Spinal cord (tissue), 10 donors: ENCODE data around the gene SPTBN4. TPM values are rescaled to one million over a fixed set of nuclear protein-coding genes. Genes with fewer than 3 reads are reported as not detected.
"Not testable (repeated sequence)": the region's sequence is repeated elsewhere in the genome, so short reads cannot be mapped to it uniquely, and the experiment has no call there.

Experiments
- DNase-seq, 6 donors: peaks; one replicate each; pipeline versions ENCODE4 v3.0.0 to v3.0.0-alpha.2; 2013 to 2015; ENCODE audit warnings: low spot score in 6 of 6, low read depth in 4 of 6
- H3K27ac ChIP-seq: one replicate; pipeline ENCODE4 v1.5.1; 2013; ENCODE audit warnings: low read depth, low read length, control low read depth
- H3K27me3 ChIP-seq: one replicate; pipeline ENCODE4 v1.6.1; 2013; ENCODE audit warnings: low read length; ENCODE audit not compliant: control insufficient read depth, insufficient read depth
- H3K36me3 ChIP-seq: one replicate; pipeline ENCODE4 v1.6.1; 2013; ENCODE audit warnings: low read length; ENCODE audit not compliant: control insufficient read depth, insufficient read depth
- H3K4me1 ChIP-seq: one replicate; pipeline ENCODE4 v1.6.1; 2013; ENCODE audit warnings: low read length; ENCODE audit not compliant: control insufficient read depth, insufficient read depth
- H3K4me3 ChIP-seq: one replicate; pipeline ENCODE4 v1.5.1; 2013; ENCODE audit warnings: low read depth, low read length, control low read depth
- H3K9me3 ChIP-seq: one replicate; pipeline ENCODE4 v1.6.1; 2013; ENCODE audit warnings: low read length; ENCODE audit not compliant: control insufficient read depth, insufficient read depth
- WGBS: methylation state at CpG from one replicate; pipeline ENCODE4 v1.1.5; 2013; ENCODE audit warnings: missing lambda C conversion rate; ENCODE audit not compliant: insufficient coverage; 5-methylcytosine and 5-hydroxymethylcytosine counted together
- polyA plus RNA-seq, 2 donors: library from polyadenylated mRNA; unstranded; fragments of 120-200 nt; gene quantifications; one replicate each; pipeline ENCODE4 v1.2.1, GENCODE V29; 2013; ENCODE audit not compliant: insufficient read length in 2 of 2
- total RNA-seq, 2 donors: library from RNA; depleted of rRNA in 1 of 2; stranded (reverse); fragments of 120-200 nt in 1 of 2; fragments of >200 nt in 1 of 2; gene quantifications; one replicate each; pipeline versions ENCODE4 v1.2.3 to v1.2.4, GENCODE V29; 2013 to 2014
- donor health status: healthy.

The SPTBN4 gene
- total and polyA plus RNA-seq, 4 donors, result 13.9 to 43.8 (median 28.1) TPM

DNA sequence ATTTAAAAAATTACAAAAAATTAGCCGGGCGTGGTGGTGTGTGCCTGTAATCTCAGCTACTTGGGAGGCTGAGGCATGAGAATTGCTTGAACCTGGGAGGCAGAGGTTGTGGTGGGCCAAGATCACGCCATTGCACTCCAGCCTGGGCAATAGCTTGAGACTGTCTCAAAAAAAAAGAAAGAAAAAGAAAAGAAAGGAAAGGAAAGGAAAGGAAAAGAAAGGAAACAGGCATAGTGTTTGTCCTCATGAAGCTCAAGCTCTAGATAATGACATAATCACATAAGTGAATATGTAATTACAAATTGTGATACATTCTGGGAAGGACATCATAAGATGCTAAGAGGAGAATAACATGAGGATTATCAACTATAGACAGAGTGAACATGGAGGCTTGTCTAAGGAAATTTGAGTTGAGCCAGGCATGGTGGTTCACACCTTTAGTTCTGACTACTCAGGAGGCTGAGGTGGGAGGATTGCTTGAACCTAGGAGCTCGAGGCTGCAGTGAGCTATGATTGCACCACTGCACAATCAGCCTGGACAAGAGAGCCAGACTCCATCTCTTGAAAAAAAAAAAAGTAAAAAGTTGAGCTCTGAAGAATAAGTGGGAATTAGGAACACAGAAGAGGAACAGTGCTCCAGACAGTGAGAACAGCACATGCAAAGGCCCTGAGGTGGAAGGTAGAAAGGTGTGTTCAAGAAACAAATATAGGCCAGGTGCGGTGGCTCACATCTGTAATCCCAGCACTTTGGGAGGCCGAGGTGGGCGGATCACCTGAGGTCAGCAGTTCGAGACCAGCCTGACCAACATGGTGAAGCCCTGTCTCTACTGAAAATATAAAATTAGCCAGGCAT lies 34.1 kb downstream of the SPTBN4 start:
- H3K9me3 ChIP-seq, H3K4me1 ChIP-seq, H3K4me3 ChIP-seq, H3K27ac ChIP-seq, H3K27me3 ChIP-seq, DNase-seq: not testable (repeated sequence)
- 90% methylated on average over 5 of the region's 8 CpGs for WGBS
- H3K36me3 ChIP-seq, result peaks cover 58% of the 10 kb centered on the region

DNA sequence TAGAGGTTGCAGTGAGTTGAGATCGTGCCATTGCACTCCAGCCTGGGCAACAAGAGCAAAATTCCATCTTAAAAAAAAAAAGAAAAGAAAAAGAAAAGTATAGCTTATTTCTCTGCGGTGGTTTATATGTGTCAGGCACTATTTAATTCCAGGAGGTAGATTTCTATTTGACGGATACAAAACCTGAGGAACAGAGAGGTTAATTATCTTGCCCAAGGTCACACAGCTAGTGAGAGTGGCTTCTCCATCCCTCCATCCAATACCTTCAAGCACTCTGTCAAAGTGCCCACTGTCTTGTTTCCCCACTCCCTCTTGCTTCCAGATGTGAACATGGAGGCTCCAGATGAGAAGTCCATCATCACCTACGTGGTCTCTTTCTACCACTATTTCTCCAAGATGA lies 34.8 kb downstream of the SPTBN4 start:
- H3K4me3 ChIP-seq, result no peak overlapping the region
- H3K27me3 ChIP-seq, result no peaks in the 10 kb centered on the region
- H3K9me3 ChIP-seq, result no peaks in the 10 kb centered on the region
- H3K36me3 ChIP-seq, result peaks cover 62% of the 10 kb centered on the region
- H3K4me1 ChIP-seq, result no peaks in the 10 kb centered on the region
- no peak overlapping the region for H3K27ac ChIP-seq
- no peak for DNase-seq
- WGBS, result no CpG with 5 or more reads among the region's 4 CpGs

DNA sequence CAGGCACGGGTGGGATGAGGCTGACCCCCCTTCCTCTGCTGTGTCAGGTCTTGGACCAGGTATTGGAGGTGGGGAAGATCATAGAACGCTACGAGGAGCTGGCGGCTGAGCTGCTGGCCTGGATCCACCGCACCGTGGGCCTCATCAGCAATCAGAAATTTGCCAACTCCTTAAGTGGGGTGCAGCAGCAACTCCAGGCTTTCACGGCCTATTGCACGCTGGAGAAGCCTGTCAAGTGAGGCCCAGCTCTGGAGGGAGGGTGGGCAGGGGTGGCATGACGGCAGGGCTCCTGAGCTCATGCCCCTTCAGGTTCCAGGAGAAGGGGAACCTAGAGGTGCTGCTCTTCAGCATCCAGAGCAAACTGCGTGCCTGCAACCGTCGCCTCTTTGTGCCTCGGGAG lies 35.3 kb downstream of the SPTBN4 start:
- no peaks in the 10 kb centered on the region for H3K27me3 ChIP-seq
- DNase-seq, result no peak
- no peak overlapping the region for H3K4me3 ChIP-seq
- no peaks in the 10 kb centered on the region for H3K4me1 ChIP-seq
- no peak overlapping the region for H3K27ac ChIP-seq
- 69% methylated on average over 8 of the region's 13 CpGs for WGBS
- no peaks in the 10 kb centered on the region for H3K9me3 ChIP-seq
- peaks cover 58% of the 10 kb centered on the region for H3K36me3 ChIP-seq

DNA sequence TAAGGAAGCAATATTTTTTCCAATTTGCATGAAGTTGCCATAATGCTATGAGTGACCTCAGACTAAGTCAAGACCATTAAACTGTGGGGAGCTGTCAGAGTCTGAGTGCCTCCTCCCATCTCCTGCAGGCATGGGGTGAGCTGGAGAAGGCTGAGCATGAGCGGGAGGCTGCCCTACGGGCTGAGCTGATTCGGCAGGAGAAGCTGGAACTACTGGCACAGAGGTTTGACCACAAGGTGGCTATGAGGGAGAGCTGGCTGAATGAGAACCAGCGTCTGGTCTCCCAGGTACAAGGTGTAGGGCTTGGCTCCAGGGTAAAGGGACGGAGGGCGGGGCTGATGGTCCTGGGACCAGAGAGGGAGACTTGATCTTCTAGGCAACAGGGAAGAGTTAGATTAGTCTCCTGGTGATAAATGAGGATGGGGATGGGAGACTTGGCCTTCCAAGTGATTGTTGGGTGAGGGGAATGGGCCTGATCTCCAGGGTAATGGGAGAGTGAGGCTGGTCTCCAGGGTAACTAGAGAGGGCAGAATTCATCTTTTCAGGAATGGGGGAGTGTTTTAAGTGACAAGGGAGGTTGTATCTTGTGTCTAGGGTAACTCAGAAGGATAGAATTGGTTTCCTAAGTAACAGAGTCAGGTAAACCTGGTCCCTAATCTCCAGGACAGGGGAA lies 36.0 kb downstream of the SPTBN4 start:
- no peaks in the 10 kb centered on the region for H3K4me1 ChIP-seq
- H3K4me3 ChIP-seq, result no peak overlapping the region
- H3K36me3 ChIP-seq, result peaks cover 57% of the 10 kb centered on the region
- WGBS, result 48% methylated on average over 6 of the region's 6 CpGs
- DNase-seq, result peak in 1 of 6 donors; percentile 23
- no peak overlapping the region for H3K27ac ChIP-seq
- no peaks in the 10 kb centered on the region for H3K9me3 ChIP-seq
- H3K27me3 ChIP-seq, result no peaks in the 10 kb centered on the region

DNA sequence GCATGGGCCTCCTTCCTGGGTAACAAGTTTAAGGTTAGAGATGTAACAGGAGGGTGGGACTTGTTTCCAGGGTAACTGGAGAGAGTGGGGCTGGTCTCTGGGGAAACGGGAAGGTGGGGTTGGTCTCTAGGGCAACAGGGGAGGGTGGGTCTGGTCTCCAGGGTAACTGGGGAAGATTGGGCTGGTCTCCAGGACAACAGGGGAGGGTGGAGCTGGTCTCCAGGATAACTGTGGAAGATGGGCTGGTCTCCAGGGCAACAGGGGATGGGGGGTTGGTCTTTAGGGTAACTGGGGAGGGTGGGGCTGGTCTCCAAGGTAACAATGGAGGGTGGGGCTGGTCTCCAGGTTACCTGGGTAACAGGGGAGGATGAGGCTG lies 36.5 kb downstream of the SPTBN4 start:
- DNase-seq, result peak in 3 of 6 donors; percentile 11 to 77 (median 47)
- Histone ChIP-seq H3K4me1 (no peaks in the 10 kb centered on the region), H3K36me3 (peaks cover 58% of the 10 kb centered on the region), H3K27me3 (no peaks in the 10 kb centered on the region), H3K9me3 (no peaks in the 10 kb centered on the region), H3K4me3 (no peak overlapping the region), H3K27ac (no peak overlapping the region)
- 5% methylated on average over 1 of the region's 1 CpG for WGBS

DNA sequence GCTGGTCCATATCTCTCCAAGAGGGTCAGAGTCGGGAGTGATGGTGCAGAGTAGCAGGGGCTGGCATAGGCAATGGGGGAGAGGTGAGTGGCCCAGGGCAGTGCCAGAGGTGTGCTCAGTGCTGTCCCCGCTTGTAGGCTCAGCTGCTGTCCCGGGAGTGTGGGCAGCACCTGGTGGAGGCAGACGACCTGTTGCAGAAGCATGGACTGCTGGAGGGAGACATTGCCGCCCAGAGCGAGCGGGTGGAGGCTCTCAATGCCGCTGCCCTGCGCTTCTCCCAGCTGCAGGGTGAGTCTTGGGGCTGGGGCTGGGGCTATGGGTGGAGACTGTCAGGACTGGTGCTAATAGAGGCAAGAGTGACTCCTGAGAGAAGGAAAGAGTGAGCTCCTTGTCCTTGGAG lies 39.3 kb downstream of the SPTBN4 start:
- Histone ChIP-seq H3K9me3 (no peaks in the 10 kb centered on the region), H3K4me3 (no peak overlapping the region)

DNA sequence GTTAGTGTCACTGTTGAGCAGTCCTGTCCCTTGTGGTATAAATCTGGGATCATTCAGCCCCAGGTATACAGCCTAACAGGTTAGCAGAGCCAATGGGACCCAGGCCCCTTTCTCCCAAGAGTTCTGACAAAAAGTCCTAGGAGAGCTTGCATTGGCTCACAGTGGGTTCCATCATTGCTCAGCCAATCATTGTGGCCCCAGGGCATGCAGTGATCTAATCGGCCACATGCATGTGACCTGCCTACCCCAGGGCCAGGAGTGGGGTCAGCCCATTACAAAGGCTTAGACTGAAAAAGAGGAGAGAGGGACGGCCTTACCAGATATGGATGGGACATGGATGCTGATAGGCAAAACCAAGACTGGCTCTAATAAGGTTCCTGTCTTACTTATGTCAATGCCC lies 41.1 kb downstream of the SPTBN4 start:
- Histone ChIP-seq H3K27me3 (peaks cover 5% of the 10 kb centered on the region), H3K4me1 (peaks cover 3% of the 10 kb centered on the region), H3K27ac (no peak overlapping the region), H3K9me3 (no peaks in the 10 kb centered on the region), H3K4me3 (no peak overlapping the region), H3K36me3 (peaks cover 54% of the 10 kb centered on the region)
- WGBS, result 43% methylated on average over 1 of the region's 2 CpGs
- DNase-seq, result no peak

More for the DNA sequence above, 39.3 kb downstream of the SPTBN4 start:
- 75% methylated on average over 9 of the region's 9 CpGs for WGBS
- Histone ChIP-seq H3K27me3 (no peaks in the 10 kb centered on the region), H3K4me1 (no peaks in the 10 kb centered on the region), H3K36me3 (peaks cover 63% of the 10 kb centered on the region), H3K27ac (no peak overlapping the region)
- DNase-seq, result no peak

DNA sequence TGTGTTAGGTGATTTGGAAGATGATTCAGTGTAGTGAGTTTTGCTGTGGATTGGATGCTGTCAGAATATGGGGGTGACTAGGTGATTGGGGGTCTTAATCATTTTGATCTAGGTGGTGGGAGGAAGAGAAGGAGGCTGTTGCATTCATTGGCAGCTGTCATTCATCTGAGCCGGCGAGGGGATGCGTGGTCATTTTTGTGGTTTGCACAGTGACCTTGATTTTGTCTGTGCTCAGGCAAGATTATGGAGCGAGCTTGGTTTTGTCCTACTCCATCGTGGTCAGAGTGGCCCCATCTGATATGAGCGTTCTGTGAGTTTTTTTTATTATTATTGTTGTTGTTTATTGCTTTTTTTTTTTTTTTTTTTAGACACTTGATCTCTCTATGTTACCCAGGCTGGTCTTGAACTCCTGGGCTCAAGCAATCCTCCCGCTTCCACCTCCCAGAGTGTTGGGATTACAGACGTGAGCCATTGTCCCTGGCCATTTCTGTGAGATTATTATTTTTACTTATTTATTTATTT lies 42.0 kb downstream of the SPTBN4 start:
- no peak overlapping the region for H3K27ac ChIP-seq
- H3K4me1 ChIP-seq, result peaks cover 3% of the 10 kb centered on the region
- H3K9me3 ChIP-seq, result no peaks in the 10 kb centered on the region
- 97% methylated on average over 3 of the region's 8 CpGs for WGBS
- H3K27me3 ChIP-seq, result peaks cover 8% of the 10 kb centered on the region
- H3K36me3 ChIP-seq, result peaks cover 56% of the 10 kb centered on the region
- DNase-seq, result no peak
- no peak overlapping the region for H3K4me3 ChIP-seq

DNA sequence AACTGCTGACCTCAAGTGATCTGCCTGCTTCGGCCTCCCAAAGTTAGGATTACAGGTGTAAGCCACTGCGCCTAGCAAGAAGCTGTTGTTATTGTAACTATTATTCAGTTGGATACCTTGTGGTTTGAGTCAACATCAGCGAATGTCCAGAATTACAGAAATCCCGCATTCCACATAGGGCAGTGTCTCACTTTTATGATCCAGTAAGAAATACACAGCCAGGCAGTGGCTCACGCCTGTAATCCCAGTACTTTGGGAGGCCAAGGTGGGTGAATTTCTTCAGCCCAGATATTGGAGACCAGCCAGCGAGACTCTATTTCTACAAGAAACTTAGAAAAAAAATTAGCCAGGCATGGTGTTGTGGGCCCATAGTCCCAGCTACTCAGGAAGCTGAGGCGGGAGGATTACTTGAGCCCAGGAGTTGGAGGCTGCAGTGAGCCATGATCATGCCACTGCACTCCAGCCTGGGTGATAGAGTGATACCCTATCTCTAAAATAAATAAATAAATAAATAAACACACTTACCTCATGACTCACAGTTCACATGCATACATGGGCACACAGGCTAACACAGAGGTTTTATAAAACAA lies 43.8 kb downstream of the SPTBN4 start:
- Histone ChIP-seq H3K36me3 (peaks cover 53% of the 10 kb centered on the region), H3K9me3 (no peaks in the 10 kb centered on the region), H3K27me3 (peaks cover 13% of the 10 kb centered on the region), H3K4me3 (no peak overlapping the region), H3K4me1 (peaks cover 3% of the 10 kb centered on the region), H3K27ac (no peak overlapping the region)
- DNase-seq, result no peak
- WGBS, result 94% methylated on average over 5 of the region's 7 CpGs
